Measurements from ENCODE around the gene FAM24B.

The FAM24B gene

GRCh38 chr10:122821808-122822207 is 57.6 kb downstream of the FAM24B start:
- DNase-seq: no peak

DNA sequence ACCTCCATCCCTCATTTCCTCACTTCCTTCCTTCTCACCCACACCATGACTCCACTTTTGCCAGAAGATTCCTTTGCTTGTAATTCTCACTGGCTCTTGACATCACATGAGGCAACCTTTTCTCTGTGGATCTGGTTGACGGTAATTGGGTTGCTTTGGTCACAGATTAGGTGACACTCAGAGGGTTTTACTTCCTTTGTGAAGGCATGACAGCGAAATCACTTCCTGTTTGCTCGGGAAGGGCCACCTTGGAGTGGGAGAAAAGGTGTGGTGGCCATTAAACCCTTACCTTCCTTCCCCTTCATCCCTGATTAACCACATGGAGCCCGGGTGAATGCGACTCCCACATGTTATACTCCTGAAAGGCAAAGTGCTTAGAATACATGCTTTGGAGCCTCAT is 63.9 kb downstream of the FAM24B start:
- no peak for DNase-seq

DNA sequence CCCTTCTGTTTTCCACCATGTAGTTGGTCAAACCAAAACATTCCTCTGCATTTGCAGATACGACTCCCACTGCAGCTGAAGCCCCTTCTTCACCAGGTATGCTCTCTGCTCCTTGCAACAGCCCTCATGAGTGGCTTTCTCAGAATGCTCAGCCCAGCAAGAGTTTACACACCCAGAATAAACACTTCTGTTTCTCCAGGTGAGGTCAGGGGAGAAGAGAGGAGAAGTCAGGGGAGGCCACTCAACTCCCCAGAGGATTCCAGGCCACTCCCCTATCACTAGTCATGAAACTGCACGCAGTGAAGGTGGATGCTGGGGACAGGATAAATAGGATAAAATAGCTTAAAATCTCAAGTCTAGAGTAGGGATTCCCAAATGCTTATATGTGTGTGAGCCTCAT is 64.9 kb downstream of the FAM24B start:
- no peak for DNase-seq

DNA sequence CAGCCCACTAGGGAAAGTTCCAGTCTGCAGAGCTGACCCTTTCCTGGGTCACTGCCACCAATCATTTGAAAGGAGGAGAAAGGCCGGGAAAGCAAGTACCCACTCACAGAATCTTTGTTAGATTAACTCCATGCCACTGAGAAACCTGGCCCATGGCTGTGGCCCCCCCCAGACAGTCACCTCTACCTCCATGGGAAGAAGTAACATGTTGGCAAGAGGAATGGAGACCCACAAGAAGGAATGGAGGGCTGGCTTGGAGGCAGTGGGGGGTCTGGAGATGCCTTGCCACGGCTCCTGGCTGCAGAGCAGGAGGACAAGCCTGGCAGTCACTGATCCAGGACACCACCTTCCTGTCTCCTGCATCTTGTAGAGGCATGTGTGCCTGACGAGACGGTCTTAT is 66.6 kb downstream of the FAM24B start:
- no peak for DNase-seq

- DNase-seq: no peak
These were observed 77.1 kb downstream of the FAM24B start for GRCh38 chr10:122802282-122802681.
